Stimulated activated CD4-positive, alpha-beta T cell treated with anti-CD3 and anti-CD28 coated beads, Interleukin-15, amount 100 ng/mL, for 48 hours (primary cell): ENCODE results near the gene C2.
"Not testable (repeated sequence)": the region's sequence is repeated elsewhere in the genome, so short reads cannot be mapped to it uniquely, and the experiment has no call there.

Experiments
- DNase-seq, 2 donors: peaks; one replicate each; pipeline ENCODE4 v3.0.0-alpha.2; 2020; ENCODE audit warnings: low read depth in 2 of 2

C2 gene

DNA sequence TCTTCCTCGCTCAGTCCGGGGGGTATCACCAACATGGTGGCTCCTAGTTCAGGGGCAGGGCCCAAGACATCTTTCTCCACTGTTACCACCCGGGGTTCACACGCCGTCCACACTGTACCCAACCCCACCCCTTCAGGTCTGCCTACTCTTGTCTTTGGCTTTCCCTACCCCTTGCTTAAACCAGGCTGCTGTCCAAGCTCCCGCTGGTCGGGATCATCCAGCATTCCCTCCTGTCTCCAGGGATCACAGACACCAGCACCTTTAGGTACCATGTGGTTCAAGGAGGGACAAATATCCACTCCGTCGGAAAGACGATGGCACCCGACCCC, 30.9 kb downstream of the C2 start:
- no peak for DNase-seq

DNA sequence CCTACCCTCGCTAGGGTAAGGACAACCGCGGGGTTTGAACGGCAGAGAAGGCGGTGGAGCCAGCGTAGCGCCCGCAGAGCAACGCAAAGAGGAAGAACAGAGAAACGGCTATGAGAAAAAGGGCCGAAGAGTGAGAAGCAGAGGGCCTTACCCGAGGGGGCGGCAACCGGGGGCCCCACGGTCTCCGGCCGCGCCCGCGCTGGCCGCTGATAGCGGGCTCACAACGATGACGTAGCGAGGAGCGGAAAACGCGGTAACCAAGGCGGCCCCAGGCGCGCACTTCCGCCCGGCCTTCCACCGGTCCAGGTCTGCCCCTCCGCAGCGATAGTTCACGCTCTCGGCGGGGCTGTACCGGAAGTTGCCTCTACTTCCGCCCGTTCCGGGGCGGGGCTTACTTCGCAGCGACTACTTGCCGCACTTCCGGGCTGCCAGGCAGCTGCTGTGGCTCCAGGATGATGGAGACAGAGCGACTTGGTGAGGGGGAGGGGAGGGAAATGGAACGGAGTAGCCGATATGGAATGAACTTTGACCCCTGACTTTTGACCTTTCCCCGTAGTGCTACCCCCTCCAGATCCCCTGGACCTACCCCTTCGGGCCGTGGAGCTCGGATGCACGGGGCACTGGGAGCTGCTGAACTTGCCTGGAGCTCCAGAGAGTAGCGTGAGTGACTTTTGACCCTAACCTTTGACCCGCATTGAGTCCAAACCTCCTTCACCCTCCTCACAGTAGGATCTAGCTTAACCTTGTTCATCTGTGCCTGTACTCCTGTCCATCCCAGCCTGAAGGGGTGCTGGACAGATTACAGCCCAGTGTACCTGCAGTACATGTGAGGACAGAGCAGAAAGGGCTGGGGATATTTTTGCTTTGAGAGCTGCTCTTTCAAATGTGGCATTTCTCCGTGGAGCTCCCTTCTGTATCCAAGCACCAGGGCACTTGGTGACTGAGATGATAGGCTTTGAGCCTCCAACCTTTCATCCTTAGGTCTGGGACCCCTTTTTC, 31.5 kb downstream of the C2 start, which contains the start of the genes NELFE and SKIC2:
Gene NELFE, minus strand, starts transcription at position 231 of the 999 bp plus-strand sequence. CDS start 525 bp downstream, outside the sequence.
Gene SKIC2, plus strand, starts transcription at position 435 of the 999 bp plus-strand sequence. Its CDS starts 18 bp downstream, at position 453.
- DNase-seq, result peak; percentile 96 to 98

- DNase-seq, result no peak
Observed at GRCh38 chr6:31961616-31962015, 34.1 kb downstream of the C2 start.

DNA sequence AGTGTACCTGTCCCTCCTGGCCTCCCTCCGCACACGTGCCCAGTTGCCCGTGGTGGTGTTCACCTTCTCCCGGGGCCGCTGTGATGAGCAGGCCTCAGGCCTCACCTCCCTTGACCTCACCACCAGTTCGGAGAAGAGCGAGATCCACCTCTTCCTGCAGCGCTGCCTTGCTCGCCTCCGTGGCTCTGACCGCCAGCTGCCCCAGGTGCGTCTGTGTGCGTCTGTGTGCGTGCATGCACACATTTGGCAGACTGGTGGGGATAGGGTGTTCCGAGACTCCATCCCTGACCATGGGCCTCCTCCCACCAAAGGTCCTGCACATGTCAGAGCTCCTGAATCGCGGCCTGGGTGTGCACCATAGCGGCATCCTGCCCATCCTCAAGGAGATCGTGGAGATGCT, 36.4 kb downstream of the C2 start:
- DNase-seq, result no peak

GRCh38 chr6:31965700-31966099, 38.2 kb downstream of the C2 start:
- no peak for DNase-seq

DNA sequence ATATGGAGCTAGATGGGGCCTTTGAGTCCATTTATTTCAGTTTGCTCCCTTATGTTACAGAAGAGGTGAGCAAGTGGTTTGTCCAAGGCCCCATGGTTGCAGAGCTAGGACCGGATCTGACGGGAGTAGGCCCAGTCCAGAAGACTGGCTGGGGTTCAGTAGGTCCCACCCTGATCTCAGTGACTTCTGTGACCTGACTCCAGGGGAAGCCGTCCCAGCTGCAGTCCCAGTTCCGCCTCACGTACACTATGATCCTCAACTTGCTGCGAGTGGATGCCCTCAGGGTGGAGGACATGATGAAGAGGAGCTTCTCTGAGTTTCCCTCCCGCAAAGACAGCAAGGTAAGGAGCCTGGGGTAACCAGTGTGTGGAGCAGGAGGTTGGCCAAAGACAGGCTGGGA, 39.0 kb downstream of the C2 start:
- DNase-seq, result no peak

GRCh38 chr6:31966997-31967925, 39.7 kb downstream of the C2 start:
- no peak for DNase-seq

GRCh38 chr6:31967926-31968320, 40.4 kb downstream of the C2 start:
- DNase-seq, result no peak

GRCh38 chr6:31968326-31968725, 40.8 kb downstream of the C2 start:
- DNase-seq, result no peak

DNA sequence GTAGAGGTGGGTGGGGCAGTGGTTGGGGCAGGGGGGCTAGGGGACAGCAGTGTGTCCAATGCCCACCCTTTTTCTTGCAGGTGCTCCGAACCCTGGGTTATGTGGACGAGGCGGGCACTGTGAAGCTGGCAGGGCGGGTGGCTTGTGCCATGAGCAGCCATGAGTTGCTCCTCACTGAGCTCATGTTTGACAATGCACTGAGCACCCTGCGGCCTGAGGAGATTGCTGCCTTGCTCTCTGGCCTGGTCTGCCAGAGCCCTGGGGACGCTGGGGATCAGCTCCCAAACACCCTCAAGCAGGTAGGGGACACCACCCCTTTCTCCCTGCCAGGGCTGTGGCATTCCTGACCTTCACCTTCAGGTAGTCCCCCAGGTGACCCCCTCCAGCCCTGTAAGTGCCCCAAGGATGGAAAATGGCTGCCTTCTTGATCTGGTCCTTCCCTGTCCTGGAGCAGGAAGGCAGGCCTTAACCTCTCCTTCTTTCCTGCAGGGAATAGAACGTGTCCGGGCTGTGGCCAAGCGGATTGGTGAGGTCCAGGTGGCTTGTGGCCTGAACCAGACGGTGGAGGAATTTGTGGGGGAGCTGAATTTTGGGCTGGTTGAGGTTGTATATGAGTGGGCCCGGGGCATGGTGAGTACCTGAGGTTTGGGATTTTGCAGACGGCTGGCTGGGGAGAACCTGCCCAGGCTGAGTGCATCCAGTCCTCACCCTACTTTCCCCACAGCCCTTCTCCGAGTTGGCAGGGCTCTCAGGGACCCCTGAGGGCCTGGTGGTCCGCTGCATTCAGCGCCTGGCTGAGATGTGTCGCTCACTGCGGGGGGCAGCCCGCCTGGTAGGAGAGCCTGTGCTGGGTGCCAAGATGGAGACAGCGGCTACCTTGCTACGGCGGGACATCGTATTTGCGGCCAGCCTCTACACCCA, 41.5 kb downstream of the C2 start:
- DNase-seq, result no peak

GRCh38 chr6:31969712-31970603, 42.4 kb downstream of the C2 start:
- DNase-seq, result no peak

DNA sequence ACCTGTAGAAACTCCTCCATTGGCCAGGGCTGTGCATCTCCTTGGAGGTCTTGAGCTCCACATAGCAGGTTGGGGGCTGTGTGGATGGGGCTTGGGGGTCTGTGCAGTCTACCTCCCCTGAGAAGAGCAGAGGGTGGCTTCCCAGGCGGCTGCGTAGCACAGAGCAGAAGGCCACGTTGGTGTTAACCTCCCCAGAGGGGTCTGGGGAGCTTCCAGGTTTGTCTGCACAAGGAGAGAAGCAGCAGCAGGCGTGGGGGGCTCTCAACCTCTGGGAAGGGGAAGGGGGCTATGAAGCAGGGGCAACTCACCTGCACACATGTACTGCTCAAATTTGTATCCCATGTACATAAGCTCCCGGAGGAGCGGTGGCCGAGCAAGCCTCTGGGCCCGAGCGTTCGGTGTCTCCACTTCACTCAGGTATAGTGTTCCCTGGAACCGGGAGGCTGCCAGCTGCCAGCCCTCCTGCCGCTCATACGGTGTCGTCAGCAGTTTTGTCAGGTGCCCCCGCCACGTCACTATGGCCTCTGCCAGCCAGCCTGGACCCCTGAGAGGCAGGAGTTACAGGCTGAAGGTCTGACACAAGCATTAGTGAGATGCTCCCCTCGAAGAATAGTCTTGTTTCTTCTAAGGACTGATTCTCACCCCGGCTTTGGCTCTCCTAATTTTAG, 43.2 kb downstream of the C2 start:
- no peak for DNase-seq

- DNase-seq, result no peak
Observed at GRCh38 chr6:31971279-31971992, 43.9 kb downstream of the C2 start.

DNA sequence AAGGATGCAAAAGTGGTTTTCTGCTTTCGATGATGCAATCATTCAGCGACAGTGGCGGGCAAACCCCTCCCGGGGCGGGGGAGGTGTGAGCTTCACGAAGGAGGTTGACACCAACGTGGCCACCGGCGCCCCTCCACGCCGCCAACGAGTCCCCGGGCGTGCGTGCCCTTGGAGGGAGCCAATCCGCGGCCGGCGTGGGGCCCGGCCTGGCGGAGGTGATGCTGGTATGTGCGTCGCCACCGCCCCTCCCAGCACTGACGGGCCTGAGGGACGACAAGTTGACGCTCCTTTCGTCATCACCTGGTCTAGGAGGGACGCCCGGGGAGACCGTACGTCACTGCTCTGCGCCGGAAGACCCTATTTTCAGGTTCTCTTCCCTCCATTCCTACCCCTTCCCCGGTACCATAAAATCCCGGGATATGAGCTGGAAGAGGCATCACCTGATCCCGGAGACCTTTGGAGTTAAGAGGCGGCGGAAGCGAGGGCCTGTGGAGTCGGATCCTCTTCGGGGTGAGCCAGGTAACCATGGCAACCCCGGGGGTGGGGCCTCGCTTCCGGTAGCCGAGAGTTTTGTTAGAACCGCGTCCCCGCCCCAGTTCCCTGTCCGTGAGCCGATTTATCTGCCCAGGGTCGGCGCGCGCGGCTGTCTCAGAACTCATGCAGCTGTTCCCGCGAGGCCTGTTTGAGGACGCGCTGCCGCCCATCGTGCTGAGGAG, 44.6 kb downstream of the C2 start, which contains the start of gene DXO:
Gene DXO, minus strand, starts transcription at position 146 of the 716 bp plus-strand sequence. CDS start 463 bp downstream, outside the sequence.
- DNase-seq, result peak; percentile 97 to 98

- no peak for DNase-seq
Observed at GRCh38 chr6:31972709-31973350, 45.3 kb downstream of the C2 start.

- DNase-seq, result not testable (repeated sequence)
Observed at GRCh38 chr6:31976065-31976464, 48.5 kb downstream of the C2 start.

DNA sequence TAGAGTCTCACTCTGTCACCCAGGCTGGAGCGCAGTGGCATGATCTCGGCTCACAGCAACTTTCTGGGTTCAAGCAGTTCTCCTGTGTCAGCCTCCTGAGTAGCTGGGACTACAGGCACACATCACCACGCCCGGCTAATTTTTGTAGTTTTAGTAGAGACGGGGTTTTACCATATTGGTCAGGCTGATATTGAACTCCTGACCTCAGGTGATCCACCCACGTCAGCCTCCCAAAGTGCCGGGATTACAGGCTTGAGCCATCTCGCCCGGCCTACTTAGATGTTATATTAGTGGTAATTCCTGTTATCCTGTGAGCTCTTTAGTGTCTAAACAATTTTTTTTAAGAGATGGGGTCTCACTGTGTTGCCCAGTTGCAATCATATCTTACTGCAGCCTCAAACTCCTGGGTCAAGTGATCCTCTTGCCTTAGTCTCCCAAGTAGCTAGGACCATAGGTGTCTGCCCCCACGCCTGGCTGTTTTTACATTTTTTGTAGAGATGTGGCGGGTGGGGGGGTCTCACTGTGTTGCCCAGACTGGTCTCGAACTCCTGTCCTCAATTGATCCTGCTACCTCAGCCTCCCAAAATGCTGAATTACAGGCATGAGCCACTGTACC, 50.4 kb downstream of the C2 start:
- no peak for DNase-seq
